ENCODE data around the gene ZFHX3.

GRCh38 chr16:73043828-73044467, 4.0 kb downstream of the ZFHX3 start:
- TF ChIP-seq POLR2A (IDR thresholded peaks at IDR 0.05) = no peak
- TF ChIP-seq, protein P1, sequence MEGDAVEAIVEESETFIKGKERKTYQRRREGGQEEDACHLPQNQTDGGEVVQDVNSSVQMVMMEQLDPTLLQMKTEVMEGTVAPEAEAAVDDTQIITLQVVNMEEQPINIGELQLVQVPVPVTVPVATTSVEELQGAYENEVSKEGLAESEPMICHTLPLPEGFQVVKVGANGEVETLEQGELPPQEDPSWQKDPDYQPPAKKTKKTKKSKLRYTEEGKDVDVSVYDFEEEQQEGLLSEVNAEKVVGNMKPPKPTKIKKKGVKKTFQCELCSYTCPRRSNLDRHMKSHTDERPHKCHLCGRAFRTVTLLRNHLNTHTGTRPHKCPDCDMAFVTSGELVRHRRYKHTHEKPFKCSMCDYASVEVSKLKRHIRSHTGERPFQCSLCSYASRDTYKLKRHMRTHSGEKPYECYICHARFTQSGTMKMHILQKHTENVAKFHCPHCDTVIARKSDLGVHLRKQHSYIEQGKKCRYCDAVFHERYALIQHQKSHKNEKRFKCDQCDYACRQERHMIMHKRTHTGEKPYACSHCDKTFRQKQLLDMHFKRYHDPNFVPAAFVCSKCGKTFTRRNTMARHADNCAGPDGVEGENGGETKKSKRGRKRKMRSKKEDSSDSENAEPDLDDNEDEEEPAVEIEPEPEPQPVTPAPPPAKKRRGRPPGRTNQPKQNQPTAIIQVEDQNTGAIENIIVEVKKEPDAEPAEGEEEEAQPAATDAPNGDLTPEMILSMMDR (IDR thresholded peaks at IDR 0.05) = no peak

All from uterus (tissue), 2 donors.